Measurements from ENCODE around the gene HLTF.

HLTF gene

DNA sequence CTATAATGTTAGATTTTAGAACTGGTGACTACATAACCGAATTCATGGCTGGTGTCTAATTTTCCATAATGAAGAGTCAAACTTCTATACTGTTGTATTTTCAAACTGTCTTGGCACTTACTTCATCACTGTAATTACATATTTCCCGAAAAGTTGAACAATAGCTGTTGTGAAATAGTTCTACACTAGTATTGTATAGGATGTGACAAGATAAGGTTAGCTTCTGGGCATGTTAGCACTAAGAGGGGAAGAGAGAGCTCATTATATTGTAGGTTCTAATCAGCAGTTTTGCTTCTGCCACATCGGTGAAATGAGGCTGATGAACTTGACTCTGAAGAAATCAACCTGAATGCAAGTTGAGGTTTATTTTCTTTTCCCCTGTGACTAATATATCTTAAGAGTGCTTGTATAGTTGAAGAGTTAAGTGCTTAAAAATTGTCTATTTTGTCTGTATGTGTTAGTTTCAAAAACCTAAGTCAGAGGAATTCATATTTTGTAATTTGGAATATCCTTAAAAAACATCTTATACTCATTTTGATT, 86.1 kb downstream of the HLTF start:
- TF ChIP-seq, protein P1, sequence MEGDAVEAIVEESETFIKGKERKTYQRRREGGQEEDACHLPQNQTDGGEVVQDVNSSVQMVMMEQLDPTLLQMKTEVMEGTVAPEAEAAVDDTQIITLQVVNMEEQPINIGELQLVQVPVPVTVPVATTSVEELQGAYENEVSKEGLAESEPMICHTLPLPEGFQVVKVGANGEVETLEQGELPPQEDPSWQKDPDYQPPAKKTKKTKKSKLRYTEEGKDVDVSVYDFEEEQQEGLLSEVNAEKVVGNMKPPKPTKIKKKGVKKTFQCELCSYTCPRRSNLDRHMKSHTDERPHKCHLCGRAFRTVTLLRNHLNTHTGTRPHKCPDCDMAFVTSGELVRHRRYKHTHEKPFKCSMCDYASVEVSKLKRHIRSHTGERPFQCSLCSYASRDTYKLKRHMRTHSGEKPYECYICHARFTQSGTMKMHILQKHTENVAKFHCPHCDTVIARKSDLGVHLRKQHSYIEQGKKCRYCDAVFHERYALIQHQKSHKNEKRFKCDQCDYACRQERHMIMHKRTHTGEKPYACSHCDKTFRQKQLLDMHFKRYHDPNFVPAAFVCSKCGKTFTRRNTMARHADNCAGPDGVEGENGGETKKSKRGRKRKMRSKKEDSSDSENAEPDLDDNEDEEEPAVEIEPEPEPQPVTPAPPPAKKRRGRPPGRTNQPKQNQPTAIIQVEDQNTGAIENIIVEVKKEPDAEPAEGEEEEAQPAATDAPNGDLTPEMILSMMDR (IDR thresholded peaks at IDR 0.05; ENCODE audit: low read depth, low read length) = no peak
- DNase-seq (ENCODE audit: extremely low read depth, low read depth) = no peak

DNA sequence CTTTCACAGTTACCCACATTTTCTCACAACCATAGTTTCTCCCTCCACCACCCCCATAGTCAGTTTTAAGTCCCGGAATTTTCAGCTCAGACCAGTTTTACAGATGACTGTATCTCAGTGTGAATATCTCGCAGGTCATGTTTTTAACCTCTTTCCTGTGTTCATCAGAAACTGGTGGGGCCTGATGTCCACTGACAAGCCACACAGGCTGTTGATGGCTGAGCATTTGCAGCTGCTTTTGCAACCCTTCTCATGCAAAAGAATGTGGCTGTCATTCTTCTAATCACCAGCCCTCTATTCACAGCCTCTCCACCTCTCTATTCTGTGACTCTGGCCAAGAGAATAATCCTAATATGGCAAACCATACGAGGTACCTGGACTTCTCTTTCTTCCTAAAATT, 86.5 kb downstream of the HLTF start:
- no peak for DNase-seq (ENCODE audit: extremely low read depth, low read depth)
- TF ChIP-seq, protein P1 (IDR thresholded peaks at IDR 0.05; ENCODE audit: low read depth, low read length) = no peak

DNA sequence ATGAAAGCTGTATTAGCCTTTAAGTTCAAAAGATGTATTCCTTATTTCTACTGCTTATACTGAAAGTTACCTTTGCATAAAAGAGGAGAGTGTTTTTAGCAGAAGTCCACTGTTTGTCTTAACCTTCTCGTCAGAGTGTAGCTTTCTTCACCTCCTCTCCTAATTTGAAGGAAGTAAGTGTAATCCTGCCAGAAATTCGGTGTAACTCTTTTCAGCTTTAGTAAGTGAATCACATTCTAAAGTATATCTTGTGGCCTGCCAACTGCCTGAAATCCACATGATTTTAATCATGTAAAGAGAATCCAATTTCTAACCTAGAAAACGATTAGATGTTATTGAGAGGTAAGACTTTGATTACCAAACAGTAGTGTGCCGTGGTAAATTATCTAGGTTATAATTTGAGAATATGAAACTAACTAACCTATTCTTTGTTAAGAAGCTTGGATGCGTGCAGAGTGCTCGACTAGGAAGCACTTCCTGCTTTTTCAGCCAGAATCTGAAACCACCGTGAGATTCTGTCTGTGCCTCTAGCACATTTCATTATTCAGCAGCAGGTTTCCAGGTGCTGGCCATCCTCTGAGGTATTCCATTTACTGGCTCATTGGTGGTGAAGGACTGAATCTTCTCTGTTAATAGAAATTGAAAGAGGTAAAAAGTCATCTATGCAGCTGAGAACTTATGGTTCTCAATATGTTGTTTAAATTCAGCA, 87.5 kb downstream of the HLTF start:
- DNase-seq (ENCODE audit: extremely low read depth, low read depth) = no peak
- TF ChIP-seq, protein P1 (IDR thresholded peaks at IDR 0.05; ENCODE audit: low read depth, low read length) = no peak

DNA sequence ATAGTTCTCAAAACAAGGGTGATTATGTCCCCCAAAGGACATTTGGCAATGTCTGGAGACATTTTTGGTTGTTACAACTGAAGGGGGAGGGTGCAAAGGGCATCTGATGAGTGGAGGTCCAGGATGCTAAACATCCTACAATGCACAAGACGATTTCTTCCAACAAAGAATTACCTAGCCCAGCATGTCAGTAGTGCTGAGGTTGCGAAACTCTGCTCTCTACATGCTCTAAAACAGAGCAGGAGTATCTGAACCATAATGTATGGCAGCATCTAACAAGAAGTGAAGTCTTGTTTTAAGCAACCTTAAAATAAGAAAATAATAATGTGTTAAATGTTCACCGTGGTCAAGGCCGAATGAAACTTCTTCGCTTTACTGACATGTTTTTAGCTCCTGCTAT, 88.0 kb downstream of the HLTF start:
- DNase-seq (ENCODE audit: extremely low read depth, low read depth) = no peak

DNA sequence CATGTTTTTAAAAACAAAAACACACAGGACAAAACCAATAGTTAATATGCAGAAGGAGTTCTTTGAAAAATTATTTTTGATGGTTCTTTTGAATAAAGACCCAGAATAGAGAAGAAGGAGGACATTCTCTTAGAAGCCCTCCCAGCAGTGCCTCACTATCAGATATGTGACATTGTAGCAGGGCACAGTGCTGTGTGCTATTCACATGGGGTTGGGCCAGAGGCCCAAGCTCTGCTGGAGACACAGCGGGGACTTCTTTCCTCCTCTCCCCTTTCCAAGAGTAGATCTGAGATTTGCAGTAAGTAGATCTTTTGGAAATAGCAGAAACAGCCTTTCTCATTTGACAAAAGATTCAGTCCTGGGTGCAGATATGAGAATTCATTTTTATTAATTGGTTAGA, 88.7 kb downstream of the HLTF start:
- no peak for DNase-seq (ENCODE audit: extremely low read depth, low read depth)
- TF ChIP-seq, protein P1 (IDR thresholded peaks at IDR 0.05; ENCODE audit: low read depth, low read length) = no peak

More for the DNA sequence above, 88.0 kb downstream of the HLTF start:
- TF ChIP-seq, protein P1 (IDR thresholded peaks at IDR 0.05; ENCODE audit: low read depth, low read length) = no peak

DNA sequence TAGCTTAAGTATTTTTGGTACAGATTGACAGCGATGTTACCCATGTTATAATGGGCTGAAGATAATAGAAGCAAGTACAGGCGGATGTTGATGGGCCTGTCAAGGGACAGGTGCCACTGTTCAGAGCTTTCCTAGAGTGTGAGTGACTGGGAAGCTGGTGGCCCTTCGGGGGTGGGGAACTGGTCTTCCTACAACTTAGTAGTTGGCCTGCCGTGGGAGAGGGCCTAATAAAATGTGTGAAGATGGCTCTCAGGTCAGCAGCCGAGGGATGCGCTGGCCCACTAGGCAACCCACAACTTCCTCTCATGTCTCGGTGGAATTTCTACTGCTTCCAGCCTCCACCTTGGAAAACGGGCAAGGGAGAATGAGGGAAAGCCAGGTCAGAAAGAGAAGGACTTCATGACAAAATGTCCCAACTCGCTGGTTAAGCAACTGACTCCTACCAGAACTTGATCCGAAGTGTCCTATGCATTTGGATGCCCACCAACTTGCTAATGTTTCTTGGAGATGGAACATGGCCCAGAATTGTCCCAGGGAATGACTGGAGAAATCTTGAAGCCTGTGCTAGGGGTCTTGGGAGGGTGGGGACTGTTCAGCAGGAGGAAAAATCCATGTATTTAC, 93.6 kb downstream of the HLTF start:
- TF ChIP-seq, protein P1 (IDR thresholded peaks at IDR 0.05; ENCODE audit: low read depth, low read length) = no peak
- no peak for DNase-seq (ENCODE audit: extremely low read depth, low read depth)

DNA sequence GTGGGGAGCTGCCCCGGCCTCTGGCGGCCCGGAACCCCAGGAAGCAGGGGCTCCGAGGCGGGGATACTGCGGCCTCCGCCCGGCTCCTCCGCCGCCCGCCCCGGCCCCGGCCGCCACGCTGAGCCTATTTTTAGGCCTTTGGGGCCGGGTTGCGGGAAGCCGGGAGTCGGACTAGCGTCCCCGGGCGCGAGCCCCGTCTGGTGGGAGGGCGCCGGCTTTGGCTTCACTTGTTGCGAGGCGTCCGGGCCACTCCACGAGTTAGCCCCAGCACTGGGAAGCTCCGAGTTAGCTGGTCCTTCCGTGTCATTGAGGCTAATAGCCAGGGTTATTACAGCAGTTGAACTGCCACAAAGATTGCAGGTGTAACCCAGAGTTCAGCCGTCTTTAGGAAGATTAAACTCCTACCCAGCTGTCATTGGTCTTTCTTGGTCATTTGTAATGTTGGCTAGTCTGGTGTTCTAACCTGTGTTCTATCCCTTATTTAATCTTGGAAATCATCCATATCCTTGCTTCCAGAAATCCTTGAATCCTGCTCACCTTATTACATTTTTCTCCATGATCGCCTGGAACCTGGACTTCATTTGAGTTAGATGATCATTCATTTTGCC, 94.2 kb downstream of the HLTF start:
- TF ChIP-seq, protein P1 (IDR thresholded peaks at IDR 0.05; ENCODE audit: low read depth, low read length) = no peak
- DNase-seq (ENCODE audit: extremely low read depth, low read depth) = no peak
